HepG2 (cell line): ENCODE results near the gene RCAN2.
"Not testable (repeated sequence)": the region's sequence is repeated elsewhere in the genome, so short reads cannot be mapped to it uniquely, and the experiment has no call there.

Experiments used
- CTCF ChIP-seq: sonication (generic); formaldehyde crosslinking; IDR thresholded peaks from 2 replicates; pipeline ENCODE4 v1.5.0; 2020; ENCODE audit warnings: mild to moderate bottlenecking, missing genetic modification reagents, moderate library complexity
- FOXA1 ChIP-seq, 2 experiments: fragments of 450-650 bp in 1 of 2; sonication (generic) in 1 of 2; formaldehyde crosslinking in 1 of 2; IDR thresholded peaks; 2 replicates each; pipeline versions ENCODE4 v1.4.0 to v1.6.1; 2016 to 2020; ENCODE audit warnings: missing genetic modification reagents in 1 of 2
- KLF9 ChIP-seq: IDR thresholded peaks from 2 replicates; pipeline ENCODE4 v1.6.1; 2016; ENCODE audit warnings: low read depth
- SNRNP70 ChIP-seq: fragments of 200-400 bp; formaldehyde crosslinking; IDR thresholded peaks from 2 replicates; pipeline ENCODE4 v1.6.1; 2017; ENCODE audit warnings: mild to moderate bottlenecking, low read depth, low read length, moderate library complexity
- ZGPAT ChIP-seq: IDR thresholded peaks from 2 replicates; pipeline ENCODE4 v1.6.1; 2016; ENCODE audit warnings: mild to moderate bottlenecking
- ZNF124 ChIP-seq: sonication (generic); formaldehyde crosslinking; IDR thresholded peaks from 2 replicates; pipeline ENCODE4 v1.4.0; 2020; ENCODE audit warnings: missing genetic modification reagents

- not testable (repeated sequence) for TF ChIP-seq KLF9 (CRISPR knock-in tag); ZNF124; SNRNP70; FOXA1 (IDR thresholded peaks at IDR 0.05); FOXA1 (CRISPR knock-in tag; IDR thresholded peaks at IDR 0.05); ZGPAT; CTCF (CRISPR knock-in tag)
These were observed 103.5 kb downstream of the RCAN2 start for GRCh38 chr6:46387728-46388127.
